ENCODE data around the gene MYCBP2.
A peak's percentile ranks its signal among the peaks of the same experiment; 100 is the strongest.
"Not testable (repeated sequence)": the region's sequence is repeated elsewhere in the genome, so short reads cannot be mapped to it uniquely, and the experiment has no call there.

Gene MYCBP2, protein sequence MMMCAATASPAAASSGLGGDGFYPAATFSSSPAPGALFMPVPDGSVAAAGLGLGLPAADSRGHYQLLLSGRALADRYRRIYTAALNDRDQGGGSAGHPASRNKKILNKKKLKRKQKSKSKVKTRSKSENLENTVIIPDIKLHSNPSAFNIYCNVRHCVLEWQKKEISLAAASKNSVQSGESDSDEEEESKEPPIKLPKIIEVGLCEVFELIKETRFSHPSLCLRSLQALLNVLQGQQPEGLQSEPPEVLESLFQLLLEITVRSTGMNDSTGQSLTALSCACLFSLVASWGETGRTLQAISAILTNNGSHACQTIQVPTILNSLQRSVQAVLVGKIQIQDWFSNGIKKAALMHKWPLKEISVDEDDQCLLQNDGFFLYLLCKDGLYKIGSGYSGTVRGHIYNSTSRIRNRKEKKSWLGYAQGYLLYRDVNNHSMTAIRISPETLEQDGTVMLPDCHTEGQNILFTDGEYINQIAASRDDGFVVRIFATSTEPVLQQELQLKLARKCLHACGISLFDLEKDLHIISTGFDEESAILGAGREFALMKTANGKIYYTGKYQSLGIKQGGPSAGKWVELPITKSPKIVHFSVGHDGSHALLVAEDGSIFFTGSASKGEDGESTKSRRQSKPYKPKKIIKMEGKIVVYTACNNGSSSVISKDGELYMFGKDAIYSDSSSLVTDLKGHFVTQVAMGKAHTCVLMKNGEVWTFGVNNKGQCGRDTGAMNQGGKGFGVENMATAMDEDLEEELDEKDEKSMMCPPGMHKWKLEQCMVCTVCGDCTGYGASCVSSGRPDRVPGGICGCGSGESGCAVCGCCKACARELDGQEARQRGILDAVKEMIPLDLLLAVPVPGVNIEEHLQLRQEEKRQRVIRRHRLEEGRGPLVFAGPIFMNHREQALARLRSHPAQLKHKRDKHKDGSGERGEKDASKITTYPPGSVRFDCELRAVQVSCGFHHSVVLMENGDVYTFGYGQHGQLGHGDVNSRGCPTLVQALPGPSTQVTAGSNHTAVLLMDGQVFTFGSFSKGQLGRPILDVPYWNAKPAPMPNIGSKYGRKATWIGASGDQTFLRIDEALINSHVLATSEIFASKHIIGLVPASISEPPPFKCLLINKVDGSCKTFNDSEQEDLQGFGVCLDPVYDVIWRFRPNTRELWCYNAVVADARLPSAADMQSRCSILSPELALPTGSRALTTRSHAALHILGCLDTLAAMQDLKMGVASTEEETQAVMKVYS (N-terminal part only)

DNA sequence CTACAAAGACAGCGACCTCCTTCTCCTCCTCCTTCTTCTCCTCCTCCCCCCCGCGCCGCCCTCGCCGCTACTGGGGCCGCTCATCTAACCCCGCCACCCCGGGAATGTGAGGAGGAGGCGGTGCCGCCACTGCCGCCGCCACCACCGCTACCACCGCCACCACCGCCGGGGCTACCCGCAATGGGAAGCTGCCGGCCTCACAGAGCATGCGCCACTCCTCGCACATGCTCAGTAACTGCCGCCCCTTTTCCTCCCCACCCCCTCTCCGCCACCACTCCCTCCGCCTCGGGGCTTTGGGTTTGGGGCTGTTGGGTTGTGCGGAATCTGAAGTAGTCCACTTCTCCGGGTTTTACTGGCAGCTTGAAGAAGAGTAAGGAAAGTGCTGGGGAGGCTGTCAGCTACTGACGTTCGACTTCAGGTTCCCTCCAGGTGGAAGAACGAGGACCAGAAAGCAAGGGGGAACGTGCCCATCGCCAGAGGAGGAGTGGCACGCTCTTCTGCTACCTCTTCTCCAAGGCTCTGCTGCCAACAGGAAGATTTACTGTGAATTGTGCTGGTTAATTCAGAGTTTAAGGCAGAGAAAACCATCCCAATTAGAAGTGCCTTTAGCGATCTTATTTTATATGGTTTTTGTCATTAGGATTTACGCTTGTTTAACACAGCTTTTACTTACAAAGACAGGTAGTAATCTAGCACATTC is at the start of gene MYCBP2:
TSS of gene MYCBP2 (minus strand) at position 190 of the 700 bp plus-strand sequence. CDS start 319 bp downstream, outside the sequence.
- DNase-seq (ENCODE audit: low read depth) = peak; percentile 98

DNA sequence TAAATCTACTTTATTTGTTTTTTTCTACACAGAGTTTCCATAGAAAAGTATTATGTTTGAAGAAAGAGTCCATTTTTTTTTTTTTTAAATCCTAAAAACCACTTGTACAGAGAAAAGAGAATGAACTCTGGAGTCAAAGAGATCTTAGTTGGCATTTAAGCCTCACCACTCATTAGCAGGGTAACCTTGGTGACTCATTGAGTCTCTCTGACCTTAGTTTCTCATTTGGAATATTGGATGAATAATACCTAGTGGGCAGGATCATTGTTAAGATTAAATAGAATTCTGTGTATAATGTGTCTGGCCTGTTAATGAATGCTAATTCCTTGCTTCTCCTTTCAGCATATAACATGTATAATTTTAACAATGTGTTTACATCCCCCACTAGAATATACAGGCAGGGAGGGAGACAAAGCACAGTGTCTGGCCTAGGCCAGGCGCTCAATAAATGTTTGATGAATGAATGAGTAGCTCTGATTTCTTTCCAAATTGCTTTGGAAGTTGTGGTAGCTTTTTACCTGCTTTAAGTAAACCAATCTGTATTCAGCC is 48.7 kb upstream of the MYCBP2 start:
- DNase-seq (ENCODE audit: low read depth) = no peak

DNA sequence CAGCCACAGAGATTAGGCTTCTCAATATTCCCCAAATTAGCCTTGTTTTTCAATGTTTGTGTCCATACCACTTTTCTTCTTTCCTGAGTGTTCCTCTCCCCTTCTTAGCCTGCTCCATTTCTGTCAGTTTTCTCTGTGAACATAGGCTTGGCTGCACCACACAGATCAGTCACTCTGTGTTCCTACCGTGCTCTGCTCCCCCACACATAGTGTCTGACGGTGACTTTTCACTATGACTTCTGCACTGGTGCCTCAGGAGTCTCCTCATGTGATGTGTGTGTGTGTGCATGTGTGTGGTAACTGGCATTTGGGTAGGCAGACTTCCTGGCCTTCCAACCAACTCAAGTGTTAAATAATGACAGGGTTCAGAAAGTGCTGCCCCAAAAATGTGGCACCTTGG is 47.9 kb upstream of the MYCBP2 start:
- no peak for DNase-seq (ENCODE audit: low read depth)

DNA sequence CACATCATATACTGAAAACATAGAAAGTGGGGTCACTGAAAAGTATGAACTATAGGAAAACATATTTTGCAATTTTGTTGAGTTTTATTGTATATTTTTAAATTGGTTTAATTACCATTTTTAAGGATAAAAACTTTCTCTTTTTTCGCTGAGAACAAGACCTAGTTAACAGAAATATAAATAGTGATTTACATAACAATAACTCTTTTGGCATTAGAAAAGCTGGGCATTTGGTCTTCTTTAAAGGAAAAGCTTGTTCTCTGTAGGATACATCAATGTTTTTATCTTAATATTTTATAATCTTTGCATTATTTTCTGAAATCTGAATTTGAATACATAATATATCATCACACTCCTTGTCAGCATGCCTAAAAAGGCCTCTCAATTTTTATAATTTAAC is 47.4 kb upstream of the MYCBP2 start:
- DNase-seq (ENCODE audit: low read depth) = no peak

DNA sequence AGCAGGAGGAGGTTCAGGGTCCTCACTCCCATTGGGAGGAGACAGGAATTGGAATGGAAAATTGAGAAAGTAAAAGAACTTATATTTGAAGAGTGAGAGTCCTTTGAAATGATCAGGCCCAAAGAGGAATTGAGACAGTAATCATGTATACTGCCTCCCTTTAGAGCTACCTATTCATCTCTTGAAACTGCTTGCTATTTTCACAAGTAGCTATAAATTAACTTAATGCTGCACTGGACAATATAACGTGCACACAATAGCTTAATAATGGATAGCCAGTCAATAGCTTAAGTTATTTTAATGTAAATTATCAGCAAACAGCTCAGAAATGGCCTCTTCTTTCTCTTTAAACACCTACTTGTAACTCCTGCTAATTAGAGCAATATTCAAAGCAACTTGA is 46.6 kb upstream of the MYCBP2 start:
- DNase-seq (ENCODE audit: low read depth) = no peak

DNA sequence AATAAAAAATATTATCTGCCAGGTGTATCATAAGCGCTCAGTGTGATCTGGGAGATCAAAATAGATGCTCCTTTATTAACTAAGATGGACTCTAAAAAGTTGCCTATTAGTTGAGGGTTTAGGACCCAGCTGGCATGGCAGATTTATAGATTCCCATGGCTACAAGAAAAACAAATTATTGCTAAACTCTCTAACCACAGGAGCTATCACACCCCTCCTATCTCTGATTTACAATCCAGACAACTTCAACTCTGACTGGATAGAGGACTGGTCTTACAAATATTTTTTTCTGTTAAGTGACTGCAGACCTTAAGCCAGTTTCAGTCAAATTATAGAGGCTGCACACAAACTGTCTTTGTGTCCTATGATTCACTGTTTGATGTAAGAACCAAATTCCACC is 45.4 kb upstream of the MYCBP2 start:
- DNase-seq (ENCODE audit: low read depth) = peak; percentile 7

DNA sequence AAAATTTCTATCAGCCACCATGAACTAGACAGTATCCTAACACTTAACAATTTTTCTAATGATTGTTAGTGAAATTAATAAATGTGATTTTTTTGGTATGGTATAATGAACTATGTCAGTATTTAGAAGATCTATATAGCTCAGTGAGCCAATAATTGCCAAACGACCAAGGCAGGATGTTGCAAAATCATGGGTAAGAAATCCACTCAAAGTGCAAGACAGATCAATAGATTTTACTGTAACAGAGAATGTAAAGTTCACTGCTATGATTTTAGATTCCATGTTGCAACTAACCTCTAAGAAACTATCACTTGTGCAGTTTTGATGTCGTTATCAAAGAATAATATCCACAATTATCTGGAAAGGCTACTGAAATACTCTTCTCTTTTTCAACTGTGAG is 44.0 kb upstream of the MYCBP2 start:
- no peak for DNase-seq (ENCODE audit: low read depth)

DNA sequence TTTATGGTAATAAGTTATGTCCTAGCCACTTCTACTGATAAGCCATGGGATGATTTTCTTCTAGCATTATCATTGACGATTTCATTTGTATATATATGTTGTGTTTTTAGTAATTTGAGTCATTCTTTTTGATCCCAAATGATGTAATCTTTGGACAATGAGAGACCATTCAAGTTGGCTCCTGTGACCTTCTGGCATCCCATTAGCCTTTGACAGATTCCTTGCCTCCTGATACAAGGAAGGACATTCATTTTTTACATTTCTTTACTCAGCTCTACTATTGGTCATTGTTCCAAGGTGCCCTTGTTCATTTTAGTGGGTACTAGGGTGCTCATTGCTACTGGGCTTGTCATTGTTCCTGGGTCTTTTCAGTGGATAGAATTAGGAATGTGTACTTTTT is 35.3 kb upstream of the MYCBP2 start:
- no peak for DNase-seq (ENCODE audit: low read depth)

DNA sequence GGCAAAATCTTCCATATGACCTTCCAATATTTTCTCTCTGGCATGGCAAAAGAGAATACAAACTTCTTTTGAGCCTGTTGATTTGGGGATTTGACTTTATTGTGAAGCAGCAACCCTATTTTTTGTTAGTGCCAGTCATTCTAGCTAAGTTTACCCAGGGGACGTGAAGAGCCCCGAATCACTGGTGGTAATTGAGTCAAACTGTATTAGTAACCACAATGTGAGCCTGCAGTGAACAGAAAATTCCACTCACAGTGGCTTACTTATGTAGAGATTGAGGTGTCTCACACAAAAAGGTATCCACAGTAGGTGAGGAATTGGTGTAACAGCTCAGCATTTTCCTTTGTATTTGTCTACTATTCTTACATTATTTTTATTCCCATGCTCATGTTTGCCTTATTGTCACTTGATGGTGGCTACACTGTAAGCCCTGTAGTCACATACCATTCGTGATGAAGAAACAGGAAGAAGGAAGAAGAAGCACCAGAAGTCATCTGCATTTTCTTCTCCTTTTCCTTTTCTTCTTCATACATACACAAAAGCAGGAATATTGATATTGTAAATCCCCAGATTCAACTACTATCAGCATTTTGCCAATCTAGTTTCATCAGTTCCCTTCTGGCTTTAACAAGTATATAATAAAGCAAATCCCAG is 33.3 kb upstream of the MYCBP2 start:
- no peak for DNase-seq (ENCODE audit: low read depth)

DNA sequence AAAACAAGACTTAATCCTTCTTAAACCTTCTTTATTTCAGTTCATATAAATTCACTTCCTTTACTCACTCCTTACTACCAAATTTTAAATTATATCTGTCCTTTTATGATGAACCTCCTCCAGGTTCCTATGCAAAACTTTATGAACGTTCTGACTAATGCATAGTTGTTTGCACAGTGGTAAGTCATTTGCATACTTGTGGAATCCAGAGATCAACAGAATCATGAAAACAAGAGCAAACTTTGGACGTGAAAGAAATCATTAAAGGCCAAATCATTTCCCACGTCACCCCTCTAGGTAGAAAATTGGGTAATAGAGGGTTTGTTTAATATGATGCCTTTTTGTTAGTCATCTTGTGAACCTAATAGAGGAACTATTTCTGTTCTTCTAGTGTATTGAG is 32.3 kb upstream of the MYCBP2 start:
- DNase-seq (ENCODE audit: low read depth) = no peak

DNA sequence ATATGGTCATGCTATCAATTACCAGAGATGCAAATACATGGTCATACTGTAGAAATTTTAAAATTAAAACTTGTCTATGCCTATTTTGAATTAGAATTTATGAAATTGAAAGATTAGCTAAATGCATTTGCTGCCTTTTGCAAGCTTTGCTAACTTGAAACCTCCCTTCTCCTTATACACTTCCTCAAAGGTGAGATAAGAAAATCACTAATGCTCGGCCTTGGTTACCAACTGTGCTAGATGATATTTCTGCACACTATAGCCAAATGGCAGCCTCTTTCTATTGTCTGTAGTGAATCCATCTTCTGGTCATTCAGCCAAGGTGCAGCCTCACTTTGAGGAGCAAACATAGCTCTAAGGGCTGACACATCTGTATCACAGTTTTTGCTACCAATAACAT is 31.1 kb upstream of the MYCBP2 start:
- no peak for DNase-seq (ENCODE audit: low read depth)

DNA sequence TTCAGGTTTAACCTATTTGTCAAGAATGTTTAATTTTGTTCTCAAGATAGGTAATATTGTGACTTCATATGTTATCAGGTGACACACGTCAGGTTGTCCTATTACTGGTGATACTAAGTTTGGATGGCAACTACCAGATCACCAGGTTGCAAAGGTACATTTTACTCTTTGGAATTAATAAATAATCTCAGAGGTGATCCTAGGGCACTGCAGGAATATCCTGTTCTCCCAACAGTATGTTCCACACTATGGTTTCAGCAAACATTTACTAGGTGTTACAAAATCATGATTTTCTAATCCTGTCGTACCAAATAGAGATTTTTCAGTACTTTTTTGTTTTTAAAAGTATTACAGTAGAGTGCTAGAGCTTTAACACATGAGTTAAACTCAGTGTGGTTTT is 29.3 kb upstream of the MYCBP2 start:
- no peak for DNase-seq (ENCODE audit: low read depth)

DNA sequence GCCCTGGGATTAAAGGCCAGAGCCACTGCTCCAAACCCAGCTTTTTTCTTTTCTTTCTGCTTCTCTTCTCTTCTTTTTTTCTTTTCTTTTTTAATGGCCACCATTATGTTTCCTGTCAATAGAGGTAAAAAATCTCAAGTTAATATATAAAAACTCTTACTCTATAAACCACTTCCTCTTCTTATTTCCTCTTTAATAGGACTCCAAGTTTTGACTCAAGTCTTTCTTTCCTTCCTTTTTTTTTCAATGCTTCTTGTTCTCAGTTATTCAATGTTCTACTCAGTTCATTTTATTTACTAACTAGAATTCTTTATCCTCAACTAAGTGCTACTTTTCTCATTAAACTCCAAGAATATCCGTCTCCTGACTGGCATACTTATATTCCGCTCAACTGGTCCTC is 27.1 kb upstream of the MYCBP2 start:
- DNase-seq (ENCODE audit: low read depth) = no peak

DNA sequence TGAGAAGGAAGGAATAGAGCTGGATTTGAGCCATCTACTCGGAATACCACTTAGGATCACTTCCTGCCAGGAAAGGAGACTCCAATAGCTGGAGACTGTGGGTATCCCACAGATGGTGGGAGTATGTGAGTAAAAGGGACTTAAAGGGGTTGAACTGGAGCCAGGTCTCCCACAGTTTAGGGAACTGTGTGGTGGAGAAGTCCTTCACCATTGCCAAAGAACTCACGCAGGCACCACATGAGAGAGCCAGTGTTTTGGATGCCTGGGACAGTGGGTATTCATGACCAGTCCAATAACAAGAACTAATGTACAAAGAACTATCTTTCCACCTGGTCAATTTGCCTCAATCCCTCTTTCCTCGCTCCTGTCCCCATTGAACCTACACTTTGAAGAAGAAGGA is 24.4 kb upstream of the MYCBP2 start:
- DNase-seq (ENCODE audit: low read depth) = no peak

DNA sequence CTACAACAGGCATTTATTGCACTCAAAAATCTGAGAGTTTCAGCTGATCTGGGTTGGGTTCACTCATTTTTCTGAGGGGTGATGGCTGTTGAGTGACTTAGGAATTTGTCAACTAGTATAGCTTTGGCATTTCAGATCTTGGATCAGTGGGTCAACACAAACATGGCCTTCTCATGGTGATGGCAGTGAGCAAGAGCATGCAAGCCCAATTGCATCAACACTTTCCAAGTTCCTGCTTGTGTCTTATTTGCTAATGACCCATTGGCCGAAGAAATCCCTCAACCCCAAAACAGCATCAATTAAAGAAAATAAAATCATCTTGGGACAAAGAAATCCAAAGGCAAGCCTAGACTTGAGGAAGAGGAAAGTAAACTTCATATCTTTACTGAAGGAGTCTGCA is 23.9 kb upstream of the MYCBP2 start:
- no peak for DNase-seq (ENCODE audit: low read depth)

DNA sequence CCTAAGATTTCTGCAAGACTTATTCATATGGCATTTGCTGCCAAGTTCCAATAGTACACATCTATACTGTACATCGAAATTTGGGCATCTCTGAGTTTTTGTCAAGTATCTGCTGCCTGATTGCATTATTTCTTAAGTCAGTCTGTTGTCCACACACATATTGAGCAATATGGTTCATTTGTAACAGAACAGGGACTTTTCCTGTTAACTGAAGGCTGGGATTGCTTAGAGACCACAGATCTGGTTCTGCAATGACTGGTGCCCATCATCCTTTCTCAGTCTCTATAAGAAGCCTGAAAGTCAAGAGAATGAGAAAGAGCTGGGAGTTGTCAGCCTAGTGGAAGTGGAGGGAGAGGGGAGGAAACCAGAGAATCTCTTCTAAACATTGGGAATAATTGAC is 22.5 kb upstream of the MYCBP2 start:
- DNase-seq (ENCODE audit: low read depth) = no peak

DNA sequence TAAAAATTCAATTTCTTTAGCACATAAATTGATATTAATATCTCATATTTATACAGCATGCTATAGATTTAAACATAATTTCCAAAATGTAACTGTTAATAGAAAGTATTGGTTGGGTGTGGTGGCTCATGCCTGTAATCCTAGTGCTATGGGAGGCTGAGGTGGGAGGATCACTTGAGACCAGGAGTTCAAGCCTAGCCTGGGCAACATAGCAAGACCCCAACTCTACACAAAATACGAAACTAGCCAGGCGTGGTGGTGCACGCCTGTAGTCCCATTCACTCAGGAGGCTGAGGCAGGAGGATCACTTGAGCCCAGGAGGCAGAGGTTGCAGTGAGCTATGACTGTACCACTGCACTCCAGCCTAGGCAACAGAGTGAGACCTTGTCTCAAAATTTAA is 20.5 kb upstream of the MYCBP2 start:
- not testable (repeated sequence) for DNase-seq (ENCODE audit: low read depth)

DNA sequence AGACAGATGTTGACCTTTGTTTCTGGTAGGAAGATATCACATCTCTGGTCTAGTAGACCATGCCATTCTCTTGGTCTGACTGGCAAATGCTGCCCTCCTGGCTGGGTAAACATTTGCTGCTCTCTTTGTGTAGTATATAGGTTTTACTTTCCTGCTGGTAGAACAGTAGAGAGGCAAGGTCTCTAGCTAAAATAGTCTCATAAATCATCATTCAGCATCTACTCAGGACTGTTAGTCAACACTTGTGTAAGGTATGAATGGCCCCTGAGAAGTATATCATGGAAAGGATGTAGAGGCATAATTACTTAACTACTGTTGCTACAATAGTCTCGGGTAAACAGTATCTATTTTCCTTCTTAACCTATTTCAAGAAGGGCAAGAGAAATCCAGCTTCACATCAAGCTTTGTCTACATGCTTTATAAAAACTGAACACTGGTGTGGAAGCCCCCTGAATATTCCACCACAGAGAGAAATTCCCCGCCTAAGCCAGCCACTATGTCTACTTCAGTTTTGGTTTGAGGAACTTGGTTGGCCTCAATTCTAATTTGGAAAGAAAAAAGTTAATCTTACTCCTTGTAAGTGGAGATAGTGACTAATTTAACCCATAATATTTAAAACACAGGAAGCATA is 18.4 kb upstream of the MYCBP2 start:
- DNase-seq (ENCODE audit: low read depth) = no peak

DNA sequence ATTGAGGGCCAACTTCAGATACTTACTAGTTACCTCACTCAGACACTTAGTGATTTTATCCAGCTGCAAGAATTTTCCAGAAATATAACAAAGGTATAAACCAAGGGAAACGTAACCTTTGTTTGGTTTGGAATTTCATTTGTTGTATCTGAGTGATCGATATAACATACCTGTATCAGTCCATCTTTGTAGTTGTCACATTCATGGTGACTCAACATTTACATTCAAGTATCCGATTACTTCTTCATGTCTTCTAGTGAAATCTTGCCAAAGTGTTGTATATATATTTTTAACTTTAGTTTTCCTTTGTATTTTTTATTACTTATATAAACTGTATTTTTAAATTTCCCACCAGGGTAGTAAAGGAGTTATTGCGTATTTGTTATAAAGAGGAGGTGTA is 16.9 kb upstream of the MYCBP2 start:
- no peak for DNase-seq (ENCODE audit: low read depth)

DNA sequence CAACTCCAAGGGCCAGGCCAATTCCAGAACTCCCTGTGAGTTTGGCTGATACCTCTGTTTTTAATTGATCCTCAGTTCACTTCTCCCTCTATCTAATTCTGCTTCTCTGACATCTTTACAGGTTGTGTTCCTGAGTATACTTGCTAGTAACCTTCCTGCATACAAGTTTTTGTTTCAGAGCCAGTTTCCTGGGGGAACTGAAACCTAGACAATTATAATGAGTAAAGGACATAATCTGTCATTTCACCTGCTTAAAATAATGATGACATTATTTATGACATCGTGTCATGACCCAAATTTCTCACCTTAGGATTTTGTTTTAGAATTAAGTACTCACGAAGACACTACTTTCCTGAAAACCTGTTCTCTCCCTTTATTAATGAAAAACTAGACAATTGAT is 12.5 kb upstream of the MYCBP2 start:
- no peak for DNase-seq (ENCODE audit: low read depth)

DNA sequence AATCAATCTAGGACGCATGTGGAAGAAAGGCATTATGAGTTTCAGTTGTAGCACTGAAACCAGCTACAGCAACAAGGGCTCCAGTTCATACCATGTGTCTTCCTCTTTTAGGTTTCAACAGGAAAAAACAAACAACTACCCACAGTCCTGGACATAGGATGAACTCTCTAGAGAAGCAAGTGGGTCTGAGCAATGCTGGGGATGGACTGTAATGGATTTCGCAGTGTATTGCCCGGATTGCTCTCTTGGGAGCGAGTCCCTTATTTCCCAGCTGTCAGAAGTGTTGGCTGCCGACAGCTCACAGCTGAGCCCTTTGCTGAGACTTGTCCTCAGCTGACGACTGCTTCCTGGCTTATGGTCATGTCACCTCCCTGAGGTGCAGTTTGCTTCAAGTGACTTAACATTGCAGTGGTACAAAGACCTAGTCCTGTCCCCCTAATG is 12.1 kb upstream of the MYCBP2 start:
- DNase-seq (ENCODE audit: low read depth) = no peak
